Neural cell (in vitro differentiated cells): Measurements from ENCODE around the gene DDT. TPM values are rescaled to one million over a fixed set of nuclear protein-coding genes. Genes with fewer than 3 reads are reported as not detected.
"Not testable (repeated sequence)": the region's sequence is repeated elsewhere in the genome, so short reads cannot be mapped to it uniquely, and the experiment has no call there.

Experiments
- H2AFZ ChIP-seq: fragments of 200-600, 300-800 bp; sonication (generic), shearing (Covaris generic); 2 replicates; pipeline ENCODE4 v1.6.0; 2014; ENCODE audit warnings: low read depth, mild to moderate bottlenecking, antibody characterized with exemption, low read length, moderate library complexity
- H3F3A ChIP-seq: fragments of 200-600 bp; shearing (Covaris generic); 2 replicates; pipeline ENCODE4 v1.6.1; 2016; ENCODE audit warnings: mild to moderate bottlenecking, moderate library complexity, mixed read lengths, antibody characterized with exemption, low read length; ENCODE audit not compliant: insufficient read depth, poor library complexity, severe bottlenecking
- H3K27ac ChIP-seq: fragments of 200-600, 300-800 bp; sonication (generic), shearing (Covaris generic); 2 replicates; pipeline ENCODE4 v1.5.1; 2014; ENCODE audit warnings: mild to moderate bottlenecking, low read length, moderate library complexity
- H3K27me3 ChIP-seq: fragments of 300-800, 200-600 bp; sonication (generic), shearing (Covaris generic); 2 replicates; pipeline ENCODE4 v1.6.0; 2014; ENCODE audit warnings: mild to moderate bottlenecking, low read depth, low read length, moderate library complexity; ENCODE audit not compliant: insufficient read depth
- H3K36me3 ChIP-seq: fragments of 300-800, 200-600 bp; sonication (generic), shearing (Covaris generic); 2 replicates; pipeline ENCODE4 v1.5.1; 2014; ENCODE audit warnings: mild to moderate bottlenecking, antibody characterized with exemption, low read length, moderate library complexity; ENCODE audit not compliant: insufficient read depth
- H3K4me2 ChIP-seq: fragments of 300-800, 200-600 bp; sonication (generic), shearing (Covaris generic); 2 replicates; pipeline ENCODE4 v1.6.0; 2014; ENCODE audit warnings: mild to moderate bottlenecking, low read length
- H3K4me3 ChIP-seq: fragments of 300-800, 200-600 bp; sonication (generic), shearing (Covaris generic); 2 replicates; pipeline ENCODE4 v1.5.1; 2014; ENCODE audit warnings: mild to moderate bottlenecking, low read length, moderate library complexity
- H3K79me2 ChIP-seq: fragments of 200-600 bp; shearing (Covaris generic); replicated peaks from 2 replicates; pipeline ENCODE4 v1.6.0; 2014; ENCODE audit warnings: mild to moderate bottlenecking, low read length, moderate library complexity; ENCODE audit not compliant: insufficient read depth
- H3K9ac ChIP-seq: fragments of 300-800, 200-600 bp; sonication (generic), shearing (Covaris generic); 2 replicates; pipeline ENCODE4 v1.6.1; 2016; ENCODE audit warnings: mild to moderate bottlenecking, low read length, mixed read lengths
- H3K9me2 ChIP-seq: fragments of 200-600 bp; shearing (Covaris generic); 2 replicates; pipeline ENCODE4 v1.6.1; 2016; ENCODE audit warnings: mild to moderate bottlenecking, low read length, mixed read lengths; ENCODE audit not compliant: insufficient read depth
- H3K9me3 ChIP-seq: fragments of 200-600, 300-800 bp; sonication (generic), shearing (Covaris generic); 2 replicates; pipeline ENCODE4 v1.6.1; 2016; ENCODE audit warnings: mild to moderate bottlenecking, mixed run types, low read length, moderate library complexity, mixed read lengths
- H4K20me1 ChIP-seq: fragments of 200-600 bp; shearing (Covaris generic); 2 replicates; pipeline ENCODE4 v1.6.1; 2016; ENCODE audit warnings: mild to moderate bottlenecking, mixed run types; ENCODE audit not compliant: insufficient read depth
- CTCF ChIP-seq: fragments of 450-650 bp; IDR thresholded peaks from 2 replicates; pipeline ENCODE4 v1.5.1; 2014; ENCODE audit warnings: antibody characterized with exemption, mild to moderate bottlenecking, moderate library complexity; ENCODE audit not compliant: poor library complexity, severe bottlenecking
- EP300 ChIP-seq: fragments of 450-650 bp; conservative IDR thresholded peaks from 2 replicates; pipeline ENCODE4 v1.6.1; 2014; ENCODE audit warnings: antibody characterized with exemption, mild to moderate bottlenecking, moderate library complexity; ENCODE audit not compliant: poor library complexity, severe bottlenecking
- EZH2 ChIP-seq: fragments of 200-600, 300-800 bp; shearing (Covaris generic), sonication (generic); IDR thresholded peaks from 2 replicates; pipeline ENCODE4 v1.6.1; 2014; ENCODE audit warnings: antibody characterized with exemption, low read length, borderline replicate concordance, mild to moderate bottlenecking; ENCODE audit not compliant: insufficient read depth, poor library complexity, severe bottlenecking
- MXI1 ChIP-seq: fragments of 450-650 bp; conservative IDR thresholded peaks from 2 replicates; pipeline ENCODE4 v1.6.1; 2014; ENCODE audit warnings: antibody characterized with exemption, mild to moderate bottlenecking; ENCODE audit not compliant: poor library complexity, severe bottlenecking
- POLR2AphosphoS5 ChIP-seq: IDR thresholded peaks from 2 replicates; pipeline ENCODE4 v1.6.1; 2012
- RAD21 ChIP-seq: fragments of 450-650 bp; conservative IDR thresholded peaks from 2 replicates; pipeline ENCODE4 v1.6.1; 2014; ENCODE audit warnings: antibody characterized with exemption, mild to moderate bottlenecking, moderate library complexity
- REST ChIP-seq: IDR thresholded peaks from 2 replicates; pipeline ENCODE4 v1.6.1; 2012; ENCODE audit warnings: borderline replicate concordance
- SMC3 ChIP-seq: fragments of 450-650 bp; conservative IDR thresholded peaks from 2 replicates; pipeline ENCODE4 v1.6.1; 2014; ENCODE audit warnings: antibody characterized with exemption, mild to moderate bottlenecking, moderate library complexity; ENCODE audit not compliant: poor library complexity
- TAF1 ChIP-seq: IDR thresholded peaks from 2 replicates; pipeline ENCODE4 v1.6.1; 2012; ENCODE audit warnings: low read depth
- polyA plus RNA-seq: library from polyadenylated mRNA; depleted of rRNA; stranded (reverse); fragments of >200 nt; gene quantifications from 2 replicates; pipeline ENCODE4 v1.2.3, GENCODE V29; 2014

The DDT gene
- polyA plus RNA-seq, 1 donor from 2014 or later: 122 TPM

GRCh38 chr22:24002272-24002671, 28.0 kb upstream of the DDT start:
- no peak overlapping the region for H3K4me3 ChIP-seq
- no peaks in the 10 kb centered on the region for H3K36me3 ChIP-seq
- TF ChIP-seq MXI1 (no peak), EP300 (no peak), RAD21 (no peak)
- H3K4me2 ChIP-seq: no peak overlapping the region
- H3K9ac ChIP-seq: no peak overlapping the region
- H4K20me1 ChIP-seq: no peaks in the 10 kb centered on the region
- no peaks in the 10 kb centered on the region for H3K9me2 ChIP-seq
- no peak overlapping the region for H3K27ac ChIP-seq
- no peaks in the 10 kb centered on the region for H3K27me3 ChIP-seq
- no peaks in the 10 kb centered on the region for H3K9me3 ChIP-seq
- no peaks in the 10 kb centered on the region for H3K79me2 ChIP-seq
- no peak overlapping the region for H2AFZ ChIP-seq
- no peaks in the 10 kb centered on the region for H3F3A ChIP-seq

GRCh38 chr22:24001314-24001713, 27.1 kb upstream of the DDT start:
- no peak overlapping the region for H3K4me3 ChIP-seq
- H4K20me1 ChIP-seq: no peaks in the 10 kb centered on the region
- H3K9me2 ChIP-seq: no peaks in the 10 kb centered on the region
- no peak overlapping the region for H3K4me2 ChIP-seq
- no peaks in the 10 kb centered on the region for H3K9me3 ChIP-seq
- no peak overlapping the region for H3K27ac ChIP-seq
- H3K9ac ChIP-seq: no peak overlapping the region
- no peaks in the 10 kb centered on the region for H3K36me3 ChIP-seq
- H3F3A ChIP-seq: no peaks in the 10 kb centered on the region
- no peak overlapping the region for H2AFZ ChIP-seq
- H3K79me2 ChIP-seq: no peaks in the 10 kb centered on the region
- TF ChIP-seq SMC3 (no peak), EP300 (no peak), RAD21 (no peak), CTCF (no peak), REST (no peak), EZH2 (no peak), POLR2AphosphoS5 (no peak), TAF1 (no peak), MXI1 (no peak)
- no peaks in the 10 kb centered on the region for H3K27me3 ChIP-seq

DNA sequence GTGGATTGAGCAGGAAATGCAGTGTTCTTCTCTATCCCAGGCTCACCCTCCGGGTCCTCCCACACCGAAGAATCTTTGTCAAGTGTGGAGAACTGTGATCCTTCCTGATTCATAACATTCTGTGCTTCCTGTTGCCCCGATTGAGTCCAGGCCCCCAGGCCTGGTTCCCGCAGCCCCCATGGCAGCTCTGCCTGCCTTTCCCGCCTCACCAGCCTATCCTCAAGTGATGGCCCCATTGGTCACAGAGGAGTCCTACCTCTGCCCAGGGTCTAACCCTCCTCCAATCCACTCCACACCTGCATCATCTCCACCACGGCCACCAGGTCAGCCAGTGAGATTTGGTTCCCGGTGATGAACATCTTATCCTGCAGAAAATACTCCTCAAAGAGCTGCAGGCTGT, 25.5 kb upstream of the DDT start:
- H3K9me2 ChIP-seq, H3K27me3 ChIP-seq, H2AFZ ChIP-seq, H3K9me3 ChIP-seq, H3K4me2 ChIP-seq, H4K20me1 ChIP-seq, H3K79me2 ChIP-seq, H3K36me3 ChIP-seq, H3K9ac ChIP-seq, H3F3A ChIP-seq, H3K4me3 ChIP-seq, H3K27ac ChIP-seq: not testable (repeated sequence)
